Effector memory CD4-positive, alpha-beta T cell (primary cell): ENCODE results near the gene ZC3H4.

ENCODE experiments used
- DNase-seq, 3 donors: peaks; one replicate each; pipeline ENCODE4 v3.0.0-alpha.2; 2020
- H3K27ac ChIP-seq: 2 replicates; pipeline ENCODE4 v1.7.0; 2013; ENCODE audit warnings: mild to moderate bottlenecking, low read length, moderate library complexity; ENCODE audit not compliant: insufficient read depth, poor library complexity, severe bottlenecking
- H3K27me3 ChIP-seq: replicated peaks from 2 replicates; pipeline ENCODE4 v1.7.0; 2013; ENCODE audit warnings: mild to moderate bottlenecking, low read length; ENCODE audit not compliant: insufficient read depth, control insufficient read depth, poor library complexity, severe bottlenecking
- H3K36me3 ChIP-seq: 2 replicates; pipeline ENCODE4 v1.7.0; 2013; ENCODE audit warnings: mild to moderate bottlenecking, low read length, moderate library complexity; ENCODE audit not compliant: control insufficient read depth, insufficient read depth
- H3K4me1 ChIP-seq: 2 replicates; pipeline ENCODE4 v1.7.0; 2013; ENCODE audit warnings: low read length, mild to moderate bottlenecking; ENCODE audit not compliant: control insufficient read depth, insufficient read depth, poor library complexity, severe bottlenecking
- H3K4me3 ChIP-seq: 2 replicates; pipeline ENCODE4 v1.7.0; 2013; ENCODE audit warnings: low read length, low read depth, mild to moderate bottlenecking; ENCODE audit not compliant: insufficient read depth, poor library complexity, severe bottlenecking
- H3K9me3 ChIP-seq: 2 replicates; pipeline ENCODE4 v1.7.0; 2013; ENCODE audit warnings: mild to moderate bottlenecking, low read length, moderate library complexity; ENCODE audit not compliant: control insufficient read depth

ZC3H4 gene

DNA sequence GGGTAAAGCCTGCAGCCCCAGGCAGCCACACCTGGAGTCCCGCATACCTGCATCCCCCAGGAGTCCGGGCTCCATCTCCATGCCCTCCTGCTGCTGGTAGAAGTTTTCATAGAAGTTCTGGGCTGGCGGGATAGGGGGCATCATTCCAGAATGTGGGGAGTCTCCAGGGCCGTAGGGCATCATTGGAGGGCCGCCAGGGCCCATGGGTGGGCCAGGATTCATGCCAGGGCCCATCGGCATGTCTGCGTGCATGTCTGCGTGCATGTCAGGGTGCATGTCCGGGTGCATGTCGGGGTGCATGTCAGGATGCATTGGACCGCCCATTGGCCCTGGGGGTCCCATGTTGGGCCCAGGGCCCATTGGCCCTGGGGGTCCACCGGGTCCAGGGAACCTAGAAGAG is 41.8 kb downstream of the ZC3H4 start:
- no peak for DNase-seq
- Histone ChIP-seq H3K4me3 (no peak overlapping the region), H3K4me1 (no peaks in the 10 kb centered on the region), H3K9me3 (no peaks in the 10 kb centered on the region), H3K36me3 (peaks cover 83% of the 10 kb centered on the region), H3K27me3 (no peaks in the 10 kb centered on the region), H3K27ac (no peak overlapping the region)

GRCh38 chr19:47070756-47071155 is 42.8 kb downstream of the ZC3H4 start:
- Histone ChIP-seq H3K27ac (no peak overlapping the region), H3K4me1 (no peaks in the 10 kb centered on the region), H3K9me3 (no peaks in the 10 kb centered on the region), H3K27me3 (no peaks in the 10 kb centered on the region), H3K4me3 (no peak overlapping the region), H3K36me3 (peaks cover 87% of the 10 kb centered on the region)
- DNase-seq, result no peak

- Histone ChIP-seq H3K4me1 (no peaks in the 10 kb centered on the region), H3K27ac (no peak overlapping the region), H3K27me3 (no peaks in the 10 kb centered on the region), H3K36me3 (peaks cover 87% of the 10 kb centered on the region), H3K9me3 (no peaks in the 10 kb centered on the region), H3K4me3 (no peak overlapping the region)
- DNase-seq, result no peak
Measured at GRCh38 chr19:47069795-47070194, 43.8 kb downstream of the ZC3H4 start.

DNA sequence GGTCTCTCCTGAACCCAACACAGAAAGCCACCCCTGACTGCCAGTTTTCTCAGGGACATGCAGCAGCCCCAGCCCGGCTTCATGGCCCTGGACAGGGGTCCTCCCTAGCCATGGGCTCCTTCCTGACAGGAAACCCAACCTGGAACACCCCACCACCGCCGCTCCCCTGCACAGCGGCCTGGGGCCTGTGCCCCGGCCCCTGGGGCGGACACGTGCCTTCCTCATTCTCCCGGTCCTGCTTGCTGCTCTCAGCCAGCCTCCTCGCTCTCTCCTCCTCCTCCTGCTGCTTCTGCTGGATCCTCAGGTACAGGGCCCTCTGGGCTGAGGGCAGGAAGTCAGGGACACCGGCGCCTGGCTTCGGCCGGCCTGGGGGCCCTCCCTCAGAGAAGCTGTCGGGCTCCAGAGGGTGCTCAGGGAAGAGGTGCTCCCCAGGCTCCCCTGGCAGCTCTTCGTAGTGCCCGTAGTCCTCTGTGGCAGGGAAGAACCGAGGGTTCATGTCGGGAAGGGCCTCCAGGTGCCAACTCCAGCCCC is 44.6 kb downstream of the ZC3H4 start:
- H3K36me3 ChIP-seq, result peaks cover 83% of the 10 kb centered on the region
- H3K9me3 ChIP-seq, result no peaks in the 10 kb centered on the region
- DNase-seq, result no peak
- H3K27ac ChIP-seq, result no peak overlapping the region
- H3K4me3 ChIP-seq, result no peak overlapping the region
- no peaks in the 10 kb centered on the region for H3K27me3 ChIP-seq
- H3K4me1 ChIP-seq, result no peaks in the 10 kb centered on the region

GRCh38 chr19:47068246-47068645 is 45.3 kb downstream of the ZC3H4 start:
- Histone ChIP-seq H3K4me1 (no peaks in the 10 kb centered on the region), H3K36me3 (peaks cover 79% of the 10 kb centered on the region), H3K4me3 (no peak overlapping the region), H3K9me3 (no peaks in the 10 kb centered on the region), H3K27me3 (no peaks in the 10 kb centered on the region), H3K27ac (no peak overlapping the region)
- DNase-seq, result no peak

GRCh38 chr19:47067215-47067847 is 46.2 kb downstream of the ZC3H4 start:
- no peak for DNase-seq
- Histone ChIP-seq H3K4me3 (no peak overlapping the region), H3K9me3 (no peaks in the 10 kb centered on the region), H3K27ac (no peak overlapping the region), H3K27me3 (no peaks in the 10 kb centered on the region), H3K4me1 (no peaks in the 10 kb centered on the region), H3K36me3 (peaks cover 74% of the 10 kb centered on the region)

GRCh38 chr19:47066376-47067214 is 47.0 kb downstream of the ZC3H4 start:
- DNase-seq, result no peak
- no peaks in the 10 kb centered on the region for H3K9me3 ChIP-seq
- H3K27ac ChIP-seq, result no peak overlapping the region
- no peak overlapping the region for H3K4me3 ChIP-seq
- no peaks in the 10 kb centered on the region for H3K4me1 ChIP-seq
- peaks cover 67% of the 10 kb centered on the region for H3K36me3 ChIP-seq
- H3K27me3 ChIP-seq, result no peaks in the 10 kb centered on the region

DNA sequence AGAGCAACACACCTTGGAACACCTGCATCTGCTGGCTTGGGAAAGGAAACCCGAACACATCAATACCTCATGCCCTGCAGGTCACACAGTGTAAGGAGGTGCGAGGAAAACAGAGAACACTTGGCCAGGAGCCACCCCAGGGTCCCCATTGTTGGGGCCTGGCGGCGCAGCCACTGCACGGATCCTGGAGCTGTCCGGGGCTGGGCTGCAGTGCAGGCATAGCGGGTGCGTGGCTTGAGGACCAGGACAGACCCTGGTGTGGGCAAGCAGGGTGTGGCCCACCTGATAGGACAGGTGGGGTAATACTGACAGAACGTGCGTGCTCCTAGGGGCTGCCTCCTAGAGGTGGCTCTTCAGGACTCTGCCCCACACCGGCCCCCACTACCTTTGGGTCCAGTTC is 48.3 kb downstream of the ZC3H4 start:
- Histone ChIP-seq H3K4me3 (no peak overlapping the region), H3K36me3 (peaks cover 55% of the 10 kb centered on the region)

GRCh38 chr19:47063874-47064273 is 49.7 kb downstream of the ZC3H4 start:
- H3K27me3 ChIP-seq, result no peaks in the 10 kb centered on the region
- H3K27ac ChIP-seq, result no peak overlapping the region
- H3K4me3 ChIP-seq, result no peak overlapping the region
- H3K9me3 ChIP-seq, result no peaks in the 10 kb centered on the region
- no peaks in the 10 kb centered on the region for H3K4me1 ChIP-seq
- H3K36me3 ChIP-seq, result peaks cover 41% of the 10 kb centered on the region
- DNase-seq, result no peak

More for the DNA sequence above, 48.3 kb downstream of the ZC3H4 start:
- DNase-seq, result no peak
- no peak overlapping the region for H3K27ac ChIP-seq
- no peaks in the 10 kb centered on the region for H3K27me3 ChIP-seq
- H3K4me1 ChIP-seq, result no peaks in the 10 kb centered on the region
- H3K9me3 ChIP-seq, result no peaks in the 10 kb centered on the region

- Histone ChIP-seq H3K27ac (no peak overlapping the region), H3K4me3 (no peak overlapping the region), H3K4me1 (no peaks in the 10 kb centered on the region), H3K36me3 (no peaks in the 10 kb centered on the region), H3K9me3 (no peaks in the 10 kb centered on the region), H3K27me3 (no peaks in the 10 kb centered on the region)
- no peak for DNase-seq
Measured at GRCh38 chr19:47058621-47059022, 55.0 kb downstream of the ZC3H4 start.
